Kidney (tissue), 14 donors: Measurements from ENCODE around the gene ZNF18. TPM values are rescaled to one million over a fixed set of nuclear protein-coding genes. Genes with fewer than 3 reads are reported as not detected.
"Not testable (repeated sequence)": the region's sequence is repeated elsewhere in the genome, so short reads cannot be mapped to it uniquely, and the experiment has no call there.

Experiments used
- DNase-seq, 5 donors: peaks; one replicate each; pipeline ENCODE4 v3.0.0-alpha.2; 2013 to 2020
- FAIRE-seq: peaks from 2 replicates; lab custom pipeline; 2012; peaks lifted over from hg19 to GRCh38; lab: Jason Lieb, UNC
- H3K27ac ChIP-seq, 2 donors: one replicate each; pipeline ENCODE4 v1.7.0; 2013; ENCODE audit warnings: low read depth in 2 of 2, low read length in 2 of 2, inconsistent platforms in 1 of 2
- H3K27me3 ChIP-seq: one replicate; pipeline ENCODE4 v1.7.1; 2013; ENCODE audit warnings: low read length, inconsistent platforms; ENCODE audit not compliant: control insufficient read depth, insufficient read depth
- H3K36me3 ChIP-seq, 3 donors: one replicate each; pipeline versions ENCODE4 v1.7.0 to v1.7.1; 2013; ENCODE audit warnings: low read length in 3 of 3, control low read depth in 1 of 3, inconsistent platforms in 1 of 3; ENCODE audit not compliant: insufficient read depth in 3 of 3, control insufficient read depth in 2 of 3
- H3K4me1 ChIP-seq, 3 donors: one replicate each; pipeline versions ENCODE4 v1.7.0 to v1.7.1; 2013; ENCODE audit warnings: low read length in 3 of 3, inconsistent platforms in 1 of 3, low read depth in 1 of 3; ENCODE audit not compliant: control insufficient read depth in 2 of 3, insufficient read depth in 2 of 3
- H3K4me3 ChIP-seq, 3 donors: one replicate each; pipeline versions ENCODE4 v1.7.0 to v1.8.1; 2013; ENCODE audit warnings: low read length in 3 of 3, control low read depth in 1 of 3, inconsistent platforms in 1 of 3
- H3K9ac ChIP-seq, 3 donors: one replicate each; pipeline versions ENCODE4 v1.7.0 to v1.7.1; 2013; ENCODE audit warnings: low read length in 3 of 3, control low read depth in 1 of 3, inconsistent platforms in 1 of 3
- H3K9me3 ChIP-seq, 3 donors: one replicate each; pipeline versions ENCODE4 v1.7.0 to v1.7.1; 2013; ENCODE audit warnings: low read length in 3 of 3, control low read depth in 1 of 3, inconsistent platforms in 1 of 3; ENCODE audit not compliant: control insufficient read depth in 2 of 3, insufficient read depth in 1 of 3
- CTCF ChIP-seq: IDR thresholded peaks from 3 replicates; pipeline ENCODE4 v1.5.1; 2012; ENCODE audit warnings: mild to moderate bottlenecking, moderate library complexity, borderline replicate concordance; ENCODE audit not compliant: insufficient read depth; ENCODE audit errors: extremely low read depth
- intact Hi-C: fragments of 100-400 bp; cut with DNase I; formaldehyde crosslinking; loops from one replicate; pipeline ENCODE4 v1.11.1; 2022
- polyA plus RNA-seq: library from polyadenylated mRNA; stranded (reverse); fragments of 350-450 nt; fragmentation: Illumina TruSeq; extraction: RNeasy Lipid Tissue Mini Kit (QIAGEN cat#74804); gene quantifications from one replicate; pipeline ENCODE4 v1.2.3, GENCODE V29; 2014; ENCODE audit warnings: low read depth, low replicate concordance; ENCODE audit not compliant: insufficient read depth
- total RNA-seq: library from RNA; stranded (reverse); fragmentation: NEBNext Ultra II Directional; extraction: Animal tissue kit (Norgen Biotek cat#: 25700); gene quantifications from one replicate; pipeline ENCODE4 v1.2.1, GENCODE V29; 2021
- donor health status: control.
- donor health status: control.
- donor health status: control.
- donor health status: control.
- donor health status: control.
- donor health status: DM: yes; HTN: yes; CAD: no.
- donor health status: Normal renal cell carcinoma (clear cell type).

ZNF18 gene
- total and polyA plus RNA-seq, 2 donors from 2014 or later: 5.1 to 8.2 TPM

GRCh38 chr17:11948789-11949188 lies 48.5 kb downstream of the ZNF18 start:
- no peak for TF ChIP-seq CTCF
- DNase-seq: peak in 1 of 5 donors; percentile 28
- FAIRE-seq: no peak
- Histone ChIP-seq H3K27ac (no peak overlapping the region), H3K27me3 (no peaks in the 10 kb centered on the region), H3K9ac (no peak overlapping the region), H3K9me3 (peaks cover 0 to 9% (median 0%) of the 10 kb centered on the region in 3 donors), H3K4me3 (no peak overlapping the region), H3K4me1 (no peaks in the 10 kb centered on the region), H3K36me3 (no peaks in the 10 kb centered on the region)
- intact Hi-C loops: no loop called here

- Histone ChIP-seq H3K27me3 (no peaks in the 10 kb centered on the region), H3K36me3 (no peaks in the 10 kb centered on the region), H3K9ac (no peak overlapping the region), H3K4me3 (no peak overlapping the region), H3K27ac (no peak overlapping the region), H3K4me1 (no peaks in the 10 kb centered on the region), H3K9me3 (no peaks in the 10 kb centered on the region)
- no peak for TF ChIP-seq CTCF
- no peak for DNase-seq
- intact Hi-C loops: no loop called here
- no peak for FAIRE-seq
Observed at GRCh38 chr17:11944587-11944986, 52.7 kb downstream of the ZNF18 start.

GRCh38 chr17:11943759-11944347 lies 53.4 kb downstream of the ZNF18 start:
- no peaks in the 10 kb centered on the region for H3K9me3 ChIP-seq
- no peak overlapping the region for H3K9ac ChIP-seq
- no peak for TF ChIP-seq CTCF
- H3K27me3 ChIP-seq: no peaks in the 10 kb centered on the region
- DNase-seq (no peak), FAIRE-seq (no peak)
- no peak overlapping the region for H3K27ac ChIP-seq
- H3K36me3 ChIP-seq: no peaks in the 10 kb centered on the region
- intact Hi-C loops: no loop called here
- H3K4me3 ChIP-seq: no peak overlapping the region
- H3K4me1 ChIP-seq: no peaks in the 10 kb centered on the region

GRCh38 chr17:11943086-11943485 lies 54.2 kb downstream of the ZNF18 start:
- intact Hi-C loops, FAIRE-seq, H3K27me3 ChIP-seq, H3K4me3 ChIP-seq, H3K4me1 ChIP-seq, H3K9ac ChIP-seq, H3K36me3 ChIP-seq, H3K9me3 ChIP-seq, DNase-seq, H3K27ac ChIP-seq: not testable (repeated sequence)
